EH (cell line): Measurements from ENCODE around the gene TBL1Y.
"Not testable (repeated sequence)": the region's sequence is repeated elsewhere in the genome, so short reads cannot be mapped to it uniquely, and the experiment has no call there.

Source experiments
- DNase-seq: peaks from one replicate; pipeline ENCODE4 v3.0.0-alpha.2; 2015; ENCODE audit warnings: low read depth

Gene TBL1Y

GRCh38 chrY:6974971-6975370 is 64.5 kb downstream of the TBL1Y start:
- DNase-seq, result no peak

- no peak for DNase-seq
These were observed 67.3 kb downstream of the TBL1Y start for GRCh38 chrY:6977783-6978182.

GRCh38 chrY:6983221-6983620 is 72.7 kb downstream of the TBL1Y start:
- no peak for DNase-seq

GRCh38 chrY:6987811-6988210 is 77.3 kb downstream of the TBL1Y start:
- no peak for DNase-seq

- DNase-seq, result no peak
These were observed 79.6 kb downstream of the TBL1Y start for GRCh38 chrY:6989886-6990620.

- no peak for DNase-seq
These were observed 81.5 kb downstream of the TBL1Y start for GRCh38 chrY:6992041-6992440.

- no peak for DNase-seq
These were observed 85.5 kb downstream of the TBL1Y start for GRCh38 chrY:6995987-6996386.

- no peak for DNase-seq
These were observed 87.1 kb downstream of the TBL1Y start for GRCh38 chrY:6997503-6998066.

- DNase-seq, result no peak
These were observed 89.4 kb downstream of the TBL1Y start for GRCh38 chrY:6999905-7000304.

GRCh38 chrY:7002581-7002980 is 92.1 kb downstream of the TBL1Y start:
- no peak for DNase-seq

- no peak for DNase-seq
These were observed 97.4 kb downstream of the TBL1Y start for GRCh38 chrY:7007911-7008310.

- no peak for DNase-seq
These were observed 98.3 kb downstream of the TBL1Y start for GRCh38 chrY:7008578-7009355.

GRCh38 chrY:7013051-7013450 is 102.6 kb downstream of the TBL1Y start:
- DNase-seq, result no peak

- DNase-seq, result no peak
These were observed 106.0 kb downstream of the TBL1Y start for GRCh38 chrY:7016521-7016920.

GRCh38 chrY:7017244-7018080 is 107.0 kb downstream of the TBL1Y start:
- DNase-seq, result no peak

- no peak for DNase-seq
These were observed 128.5 kb downstream of the TBL1Y start for GRCh38 chrY:7039037-7039436.

GRCh38 chrY:7040662-7041061 is 130.2 kb downstream of the TBL1Y start:
- DNase-seq, result no peak

- no peak for DNase-seq
These were observed 131.5 kb downstream of the TBL1Y start for GRCh38 chrY:7041983-7042382.

- DNase-seq, result not testable (repeated sequence)
These were observed 142.0 kb downstream of the TBL1Y start for GRCh38 chrY:7052461-7052860.

GRCh38 chrY:7056886-7057285 is 146.4 kb downstream of the TBL1Y start:
- no peak for DNase-seq

GRCh38 chrY:7078725-7079124 is 168.2 kb downstream of the TBL1Y start:
- DNase-seq, result no peak

GRCh38 chrY:7080548-7080947 is 170.1 kb downstream of the TBL1Y start:
- not testable (repeated sequence) for DNase-seq
